GM19397 (cell line): ENCODE results near the gene TAAR5.
"Not testable (repeated sequence)": the region's sequence is repeated elsewhere in the genome, so short reads cannot be mapped to it uniquely, and the experiment has no call there.

Experiments used
- ATAC-seq: cut with Tn5 transposase; IDR thresholded peaks from one replicate; pipeline ENCODE4 v1.9.1; 2021; ENCODE audit warnings: mild to moderate bottlenecking, moderate library complexity; ENCODE audit not compliant: unreplicated experiment

Gene TAAR5

GRCh38 chr6:132589454-132589853, at the start of gene TAAR5:
Gene TAAR5, minus strand, starts transcription at chr6:132589741. Its CDS starts 55 bp downstream, at chr6:132589686.
- no peak for ATAC-seq

- ATAC-seq = not testable (repeated sequence)
Measured at GRCh38 chr6:132637135-132637534, 47.6 kb upstream of the TAAR5 start.

DNA sequence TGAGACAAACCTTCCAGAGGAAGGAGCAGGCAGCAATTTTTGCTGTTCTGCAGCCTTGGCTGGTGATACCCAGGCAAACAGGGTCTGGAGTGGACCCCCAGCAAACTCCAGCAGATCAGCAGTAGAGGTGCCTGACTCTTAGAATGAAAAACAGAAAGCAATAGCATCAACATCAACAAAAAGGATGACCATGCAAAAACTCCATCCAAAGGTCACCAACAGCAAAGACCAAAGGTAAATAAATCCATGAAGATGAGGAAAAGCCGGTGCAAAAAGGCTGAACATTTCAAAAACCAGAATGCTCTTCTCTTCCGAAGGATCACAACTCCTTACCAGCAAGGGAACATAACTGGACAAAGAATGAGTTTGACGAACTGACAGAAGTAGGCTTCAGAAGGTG, 46.4 kb upstream of the TAAR5 start:
- ATAC-seq = not testable (repeated sequence)

DNA sequence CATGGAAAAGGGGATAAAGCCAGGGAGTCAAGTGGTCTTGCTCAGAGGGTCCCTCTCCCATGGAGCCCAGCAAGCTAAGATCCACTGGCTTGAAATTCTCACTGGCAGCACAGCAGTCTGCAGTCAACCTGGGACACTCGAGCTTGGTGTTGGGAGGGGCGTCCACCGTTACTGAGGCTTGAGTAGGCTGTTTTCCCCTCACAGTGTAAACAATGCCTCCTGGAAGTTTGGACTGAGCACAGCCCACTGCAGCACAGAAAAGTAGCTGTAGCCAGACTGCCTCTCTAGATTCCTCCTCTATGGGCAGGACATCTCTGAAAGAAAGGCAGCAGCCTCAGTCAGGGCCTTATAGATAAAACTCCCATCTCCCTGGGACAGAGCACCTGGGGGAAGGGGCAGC, 45.7 kb upstream of the TAAR5 start:
- ATAC-seq = not testable (repeated sequence)

- no peak for ATAC-seq
Measured at GRCh38 chr6:132634796-132635195, 45.3 kb upstream of the TAAR5 start.

- ATAC-seq = no peak
Measured at GRCh38 chr6:132633362-132633761, 43.8 kb upstream of the TAAR5 start.

GRCh38 chr6:132624175-132624574, 34.6 kb upstream of the TAAR5 start, which contains the start of gene TAAR2:
Gene TAAR2, minus strand, starts transcription at chr6:132624275. Its CDS starts 0 bp downstream, at chr6:132624275.
- no peak for ATAC-seq

DNA sequence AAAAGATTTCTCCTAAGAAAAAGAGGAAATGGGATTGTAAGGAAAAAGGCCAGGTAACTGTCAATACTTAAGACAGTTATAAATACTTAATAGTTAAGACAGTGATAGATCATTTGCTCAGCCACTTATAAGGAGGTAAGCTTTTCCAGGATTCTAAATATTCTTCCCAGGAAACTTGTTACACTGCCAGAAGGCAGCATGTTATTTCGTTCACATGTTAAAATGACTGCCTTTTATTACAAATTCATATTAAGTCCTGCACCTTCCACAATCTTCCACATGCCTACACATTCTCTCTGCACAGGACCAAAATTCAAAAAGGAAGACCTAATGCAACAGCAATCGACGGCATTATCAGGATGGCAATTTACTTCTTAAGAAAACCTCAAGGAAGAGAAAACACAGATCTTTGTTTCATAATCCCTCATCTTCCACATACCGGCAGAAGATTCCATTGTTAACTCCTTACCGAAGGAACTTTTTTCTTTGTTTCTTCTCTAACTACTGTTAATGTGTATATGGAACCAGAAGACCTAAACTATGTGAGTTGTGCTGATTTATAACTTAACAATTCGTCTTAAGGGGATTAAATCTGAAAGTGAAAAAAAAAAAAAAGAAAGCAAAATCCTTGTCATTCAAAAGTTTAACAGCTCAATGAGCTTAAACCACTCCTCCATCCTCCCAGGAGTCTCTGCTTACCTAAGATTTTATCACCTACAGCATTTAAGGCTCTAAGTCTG, 33.7 kb upstream of the TAAR5 start:
- no peak for ATAC-seq

- ATAC-seq = no peak
Measured at GRCh38 chr6:132616677-132617076, 27.1 kb upstream of the TAAR5 start.

GRCh38 chr6:132614554-132614953, 25.0 kb upstream of the TAAR5 start:
- peak; percentile 66 for ATAC-seq

DNA sequence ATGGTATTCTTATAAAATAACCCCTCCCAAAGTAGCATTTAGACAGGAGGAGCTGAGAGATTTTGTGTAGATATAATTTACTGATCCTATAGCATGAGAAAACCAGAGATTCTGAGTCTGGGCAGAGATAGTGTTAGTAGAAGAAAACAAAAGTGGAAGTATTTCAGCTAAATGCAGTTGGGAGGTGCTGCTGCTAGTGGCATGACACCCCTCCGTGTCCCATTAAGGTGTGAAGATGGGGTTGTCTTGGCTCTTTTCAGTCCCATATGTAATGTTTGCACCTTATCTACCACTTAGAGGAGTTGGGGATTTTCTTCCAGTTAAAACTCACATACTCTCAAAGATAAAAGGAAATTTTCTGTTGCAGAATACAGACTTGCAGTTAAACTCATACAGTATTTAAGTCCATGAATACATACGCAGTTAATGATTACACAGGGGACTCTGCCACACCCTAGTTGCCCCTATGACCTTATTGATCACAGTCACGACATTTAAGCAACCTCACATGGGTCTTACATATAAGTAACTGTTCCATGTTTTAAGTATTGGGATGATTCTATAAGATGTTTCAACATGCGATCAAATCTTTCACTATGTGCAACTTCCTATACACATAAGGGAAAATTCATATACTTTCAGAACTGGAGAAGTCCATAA, 23.0 kb upstream of the TAAR5 start:
- no peak for ATAC-seq

DNA sequence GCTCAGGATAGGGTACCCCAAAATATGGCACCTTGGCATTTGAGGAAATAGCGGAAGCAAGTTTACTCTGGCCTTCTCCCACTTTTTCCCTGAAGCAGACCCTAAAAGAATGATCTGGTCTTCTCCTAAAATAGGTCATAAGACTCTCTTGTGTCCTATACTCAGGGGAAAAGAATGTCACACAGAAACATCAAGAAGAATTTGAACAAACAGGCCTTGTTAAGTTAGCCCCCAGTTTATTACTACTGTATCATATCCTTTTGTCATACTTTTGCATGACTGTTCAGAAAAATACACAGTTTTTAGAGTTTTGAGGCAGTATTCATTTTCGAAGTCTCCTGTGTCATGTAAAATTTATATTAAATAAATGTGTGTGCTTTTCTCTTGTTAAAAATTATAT, 22.1 kb upstream of the TAAR5 start:
- ATAC-seq = no peak

DNA sequence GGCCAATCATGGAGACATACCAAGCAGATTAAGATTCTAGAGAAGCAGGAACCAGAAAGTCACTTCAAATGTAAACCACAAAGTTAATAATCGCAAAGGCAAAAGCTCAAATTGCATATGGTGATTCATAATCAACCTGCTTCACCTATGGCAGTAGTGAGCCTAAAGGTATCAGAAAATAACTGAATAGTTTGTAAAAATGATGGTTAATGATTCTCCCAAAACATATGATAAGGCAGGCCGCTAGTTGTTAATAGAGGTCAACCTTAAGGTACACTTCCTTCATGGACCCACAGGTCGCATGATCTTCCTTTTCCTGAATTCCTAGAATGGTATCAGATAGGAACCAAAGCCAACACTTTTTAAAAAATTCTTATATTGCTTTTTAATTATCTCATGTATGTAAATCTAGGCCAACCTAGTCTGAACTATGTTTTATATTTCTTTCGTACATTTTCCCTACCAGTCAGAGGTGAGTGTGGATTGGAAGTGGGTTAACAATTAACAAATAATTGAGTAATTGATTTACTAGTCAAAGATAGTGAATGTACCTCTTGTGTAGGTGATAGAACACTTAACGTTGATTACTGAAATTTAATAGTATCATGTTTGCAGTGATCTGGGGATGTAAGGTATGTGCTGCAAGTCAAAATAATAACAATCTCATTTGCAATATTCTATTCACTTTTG, 18.1 kb upstream of the TAAR5 start:
- ATAC-seq = no peak

GRCh38 chr6:132604635-132605152, 15.2 kb upstream of the TAAR5 start:
- ATAC-seq = no peak

- ATAC-seq = not testable (repeated sequence)
Measured at GRCh38 chr6:132600900-132601299, 11.4 kb upstream of the TAAR5 start.

DNA sequence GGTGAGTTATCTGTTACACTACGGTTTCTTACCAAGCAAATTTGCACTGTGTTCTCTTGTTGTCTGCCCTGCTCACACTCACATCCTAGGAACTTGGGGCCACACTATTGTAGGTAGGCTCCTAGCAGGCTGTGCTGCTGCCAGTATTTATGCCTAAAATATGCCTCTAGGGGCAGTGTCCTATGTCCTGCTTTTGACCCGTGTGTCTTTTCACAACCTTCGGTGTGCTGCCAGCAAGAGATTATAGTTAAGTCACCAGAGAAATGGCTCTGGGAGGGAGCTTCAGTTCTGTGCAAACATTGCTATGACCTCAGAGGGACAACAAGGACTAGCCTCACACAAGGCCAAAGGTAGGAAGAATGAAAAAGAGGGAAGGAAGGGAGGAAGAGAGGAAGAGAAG, 8.9 kb upstream of the TAAR5 start:
- no peak for ATAC-seq

DNA sequence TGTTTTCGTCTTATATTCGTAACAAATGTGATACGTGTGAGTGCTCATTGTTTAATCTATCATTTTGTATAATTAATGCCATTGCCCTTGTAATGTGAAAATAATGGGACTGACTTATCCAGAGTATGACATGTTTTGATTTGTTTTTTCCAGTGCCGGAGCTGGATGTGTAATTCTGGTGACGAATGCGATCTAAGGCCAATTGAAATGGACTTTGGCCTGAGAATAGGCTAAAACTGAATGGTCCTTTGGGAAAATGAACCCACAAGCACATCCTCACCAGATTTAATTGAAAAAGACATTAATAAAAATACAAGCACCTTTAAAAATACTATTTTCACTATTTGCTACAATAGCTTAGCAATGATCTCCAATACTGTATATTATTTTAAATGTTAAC, 6.7 kb upstream of the TAAR5 start:
- no peak for ATAC-seq

GRCh38 chr6:132592855-132593254, 3.3 kb upstream of the TAAR5 start:
- no peak for ATAC-seq

GRCh38 chr6:132590362-132590761, 821 bp upstream of the TAAR5 start:
- ATAC-seq = no peak

DNA sequence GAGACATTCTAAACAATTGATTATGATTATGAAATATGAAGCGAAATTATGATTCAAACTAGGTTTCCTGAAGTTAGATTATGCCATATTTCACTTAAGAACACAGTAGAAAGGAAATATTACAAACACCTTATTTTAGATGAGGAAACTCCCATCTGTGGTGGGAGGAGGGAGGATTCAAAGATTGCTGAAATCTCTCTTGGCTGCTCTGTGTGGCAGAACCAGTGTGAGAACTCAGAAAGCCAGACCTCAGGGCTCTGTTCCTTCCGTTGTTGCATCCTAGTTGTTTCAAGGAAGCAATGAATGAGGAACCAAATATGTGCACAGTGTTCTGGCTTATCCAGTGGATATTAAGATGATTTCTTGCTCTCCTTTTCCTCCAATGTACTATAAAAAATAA, 2.1 kb downstream of the TAAR5 start:
- no peak for ATAC-seq

DNA sequence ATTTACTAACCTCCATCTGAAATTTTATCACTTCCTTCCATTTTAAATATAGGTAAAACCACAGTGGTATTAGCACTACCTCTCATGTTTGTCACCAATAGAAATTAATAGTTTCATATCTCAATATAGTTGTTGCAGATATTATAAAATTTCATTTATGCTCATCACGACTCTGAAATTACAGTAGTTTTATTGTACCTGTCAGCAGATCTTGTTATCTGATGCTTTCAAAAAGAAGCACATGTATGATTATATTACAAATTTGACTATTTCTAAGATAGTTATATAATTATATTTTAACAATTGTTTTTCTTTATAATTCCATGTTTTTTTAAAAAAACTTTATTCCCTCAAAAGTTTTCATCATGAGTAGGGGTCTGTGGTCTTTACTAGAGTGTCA, 4.8 kb downstream of the TAAR5 start:
- no peak for ATAC-seq

GRCh38 chr6:132571774-132572173, 17.8 kb downstream of the TAAR5 start:
- ATAC-seq = no peak
